PC-3 (cell line): ENCODE measurements around the gene CES2.

Source experiments
- CTCF ChIP-seq: fragments of 300-600 bp; sonication (generic); conservative IDR thresholded peaks from 2 replicates; pipeline ENCODE4 v1.5.1; 2017; ENCODE audit warnings: antibody characterized with exemption, low read depth, mild to moderate bottlenecking, low read length
- EZH2 ChIP-seq: fragments of 300-600 bp; sonication (generic); IDR thresholded peaks from one replicate; pipeline ENCODE4 v1.6.1; 2017; ENCODE audit warnings: antibody characterized with exemption, mild to moderate bottlenecking, low read length; ENCODE audit not compliant: unreplicated experiment

GRCh38 chr16:66948837-66949225 lies 13.5 kb downstream of the CES2 start:
- no peak for TF ChIP-seq CTCF
- no peak for TF ChIP-seq EZH2
